HepG2 (cell line): ENCODE results near the gene CNIH3.

Source experiments
- EP300 ChIP-seq, 3 experiments: sonication (generic) in 1 of 3; formaldehyde crosslinking in 1 of 3; IDR thresholded peaks; 2 replicates each; pipeline versions ENCODE4 v1.5.1 to v1.6.1; 2011 to 2020; ENCODE audit warnings: low read depth in 2 of 3, low read length in 2 of 3, borderline replicate concordance in 1 of 3, improper control_type of control experiment in 1 of 3, mild to moderate bottlenecking in 1 of 3, missing genetic modification reagents in 1 of 3, moderate library complexity in 1 of 3
- MAZ ChIP-seq, 2 experiments: sonication (generic) in 1 of 2; formaldehyde crosslinking in 1 of 2; IDR thresholded peaks; 2 replicates each; pipeline versions ENCODE4 v1.5.0 to v1.6.1; 2012 to 2020; ENCODE audit warnings: low read depth in 2 of 2, mild to moderate bottlenecking in 2 of 2, borderline replicate concordance in 1 of 2, improper control_type of control experiment in 1 of 2, low read length in 1 of 2, missing genetic modification reagents in 1 of 2, moderate library complexity in 1 of 2
- POLR2A ChIP-seq, 2 experiments: IDR thresholded peaks; 2 replicates each; pipeline ENCODE4 v1.6.1; 2011; ENCODE audit warnings: low read depth in 2 of 2, low read length in 2 of 2, mild to moderate bottlenecking in 1 of 2, moderate library complexity in 1 of 2; ENCODE audit not compliant: insufficient read depth in 1 of 2
- RNF2 ChIP-seq: fragments of 450-650 bp; conservative IDR thresholded peaks from 2 replicates; pipeline ENCODE4 v1.6.1; 2016; ENCODE audit warnings: low read depth

- TF ChIP-seq EP300 (IDR thresholded peaks at IDR 0.05; ENCODE audit: low read depth in 2 of 2, low read length in 2 of 2) (no peak), EP300 (CRISPR knock-in tag; IDR thresholded peaks at IDR 0.05; ENCODE audit: borderline replicate concordance) (no peak), MAZ (IDR thresholded peaks at IDR 0.05; ENCODE audit: borderline replicate concordance, low read depth, low read length) (no peak), MAZ (CRISPR knock-in tag; IDR thresholded peaks at IDR 0.05; ENCODE audit: low read depth) (no peak), RNF2 (no peak), POLR2A (IDR thresholded peaks at IDR 0.05; ENCODE audit: insufficient read depth in 1 of 2, low read depth in 2 of 2, low read length in 2 of 2) (no peak)
These were observed 79.9 kb downstream of the CNIH3 start for GRCh38 chr1:224696021-224696420.
